GM19463 (cell line): ENCODE results near the gene CPNE1.

Source experiments
- ATAC-seq: cut with Tn5 transposase; IDR thresholded peaks from one replicate; pipeline ENCODE4 v1.9.1; 2021; ENCODE audit warnings: mild to moderate bottlenecking, moderate library complexity; ENCODE audit not compliant: unreplicated experiment

Gene CPNE1

GRCh38 chr20:35600993-35601973 lies 63.4 kb downstream of the CPNE1 start:
- no peak for ATAC-seq

GRCh38 chr20:35600176-35600992 lies 64.3 kb downstream of the CPNE1 start:
- no peak for ATAC-seq

- no peak for ATAC-seq
Observed at GRCh38 chr20:35599776-35600120, 65.0 kb downstream of the CPNE1 start.

- ATAC-seq, result no peak
Observed at GRCh38 chr20:35598899-35599775, 65.6 kb downstream of the CPNE1 start.

- no peak for ATAC-seq
Observed at GRCh38 chr20:35598476-35598875, 66.2 kb downstream of the CPNE1 start.

GRCh38 chr20:35597186-35597585 lies 67.5 kb downstream of the CPNE1 start:
- ATAC-seq, result no peak

GRCh38 chr20:35595901-35596300 lies 68.8 kb downstream of the CPNE1 start:
- ATAC-seq, result no peak

GRCh38 chr20:35595456-35595855 lies 69.2 kb downstream of the CPNE1 start:
- ATAC-seq, result no peak

GRCh38 chr20:35592339-35592974 lies 72.2 kb downstream of the CPNE1 start:
- ATAC-seq, result no peak

- ATAC-seq, result no peak
Observed at GRCh38 chr20:35588397-35588796, 76.3 kb downstream of the CPNE1 start.

- ATAC-seq, result no peak
Observed at GRCh38 chr20:35587436-35587835, 77.3 kb downstream of the CPNE1 start.

- ATAC-seq, result no peak
Observed at GRCh38 chr20:35586751-35587425, 77.8 kb downstream of the CPNE1 start.

- no peak for ATAC-seq
Observed at GRCh38 chr20:35583636-35584560, 80.8 kb downstream of the CPNE1 start.

GRCh38 chr20:35582741-35583404 lies 81.8 kb downstream of the CPNE1 start:
- ATAC-seq, result no peak

GRCh38 chr20:35582131-35582530 lies 82.6 kb downstream of the CPNE1 start:
- ATAC-seq, result no peak

GRCh38 chr20:35579196-35579595 lies 85.5 kb downstream of the CPNE1 start:
- no peak for ATAC-seq

GRCh38 chr20:35578469-35578868 lies 86.2 kb downstream of the CPNE1 start:
- ATAC-seq, result no peak

- no peak for ATAC-seq
Observed at GRCh38 chr20:35576816-35577215, 87.9 kb downstream of the CPNE1 start.
